ENCODE data around the gene PGR.

Gene PGR

DNA sequence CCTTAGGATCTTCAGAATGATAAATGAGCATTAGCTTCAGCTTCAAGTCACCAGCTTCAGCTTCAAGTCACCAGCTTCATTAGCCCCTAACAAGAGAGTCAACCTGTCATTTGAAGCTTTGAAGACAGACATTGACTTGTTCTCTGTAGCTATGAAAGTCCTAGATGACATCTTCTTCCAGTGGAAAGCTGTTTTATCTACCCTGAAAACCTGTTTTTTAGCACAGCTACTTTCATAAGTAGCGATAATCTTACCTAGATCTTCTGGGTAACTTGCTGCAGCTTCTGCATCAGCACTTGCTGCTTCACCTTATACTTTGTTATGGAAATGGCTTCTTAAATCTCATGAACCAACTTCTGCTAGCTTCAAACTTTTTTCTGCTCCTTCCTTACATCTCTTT is 85.7 kb downstream of the PGR start:
- Histone ChIP-seq H3K18ac (ENCODE audit: low read length) (no peak overlapping the region), H4K8ac (ENCODE audit: low read depth, low read length) (no peak overlapping the region), H3K79me1 (ENCODE audit: low read depth, low read length) (no peaks in the 10 kb centered on the region), H3K14ac (ENCODE audit: low read length) (no peak overlapping the region), H2AFZ (ENCODE audit: low read length) (no peak overlapping the region), H3K27ac (replicated peaks; ENCODE audit: low read length) (no peak overlapping the region), H3K9ac (ENCODE audit: low read depth, low read length, poor library complexity) (no peak overlapping the region), H3K36me3 (replicated peaks in 1 of 2; ENCODE audit: control insufficient read depth in 2 of 2, insufficient read depth in 2 of 2, low read length in 2 of 2) (no peaks in the 10 kb centered on the region), H3K27me3 (ENCODE audit: control insufficient read depth in 3 of 3, insufficient read depth in 3 of 3, low read depth in 1 of 3, low read length in 3 of 3) (no peaks in the 10 kb centered on the region), H3K9me3 (replicated peaks in 1 of 2; ENCODE audit: control insufficient read depth in 2 of 2, insufficient read depth in 1 of 2, low read depth in 1 of 2, low read length in 2 of 2) (no peaks in the 10 kb centered on the region), H3K4me1 (ENCODE audit: control insufficient read depth in 2 of 2, insufficient read depth in 1 of 2, low read depth in 1 of 2, low read length in 2 of 2) (no peaks in the 10 kb centered on the region), H2BK120ac (ENCODE audit: low read depth, low read length) (no peak overlapping the region), H3K23ac (ENCODE audit: low read depth, low read length, poor library complexity) (no peak overlapping the region), H2AK5ac (ENCODE audit: low read depth, low read length) (no peak overlapping the region), H4K91ac (ENCODE audit: low read depth, low read length, poor library complexity) (no peak overlapping the region), H3K4me3 (ENCODE audit: low read length in 2 of 2) (no peak overlapping the region), H2BK5ac (ENCODE audit: low read length) (no peak overlapping the region), H3K4ac (ENCODE audit: low read length) (no peak overlapping the region), H2BK15ac (ENCODE audit: low read length) (no peak overlapping the region), H2BK12ac (ENCODE audit: low read length) (no peak overlapping the region), H3K4me2 (ENCODE audit: insufficient read depth, low read length, poor library complexity, severe bottlenecking) (no peak overlapping the region)
- no peak for DNase-seq (ENCODE audit: low spot score)
- no CpG with 5 or more reads among the region's 1 CpG for WGBS, 2 donors (ENCODE audit: extremely low coverage in 2 of 2, insufficient read length in 2 of 2, insufficient replicate concordance in 1 of 2)

DNA sequence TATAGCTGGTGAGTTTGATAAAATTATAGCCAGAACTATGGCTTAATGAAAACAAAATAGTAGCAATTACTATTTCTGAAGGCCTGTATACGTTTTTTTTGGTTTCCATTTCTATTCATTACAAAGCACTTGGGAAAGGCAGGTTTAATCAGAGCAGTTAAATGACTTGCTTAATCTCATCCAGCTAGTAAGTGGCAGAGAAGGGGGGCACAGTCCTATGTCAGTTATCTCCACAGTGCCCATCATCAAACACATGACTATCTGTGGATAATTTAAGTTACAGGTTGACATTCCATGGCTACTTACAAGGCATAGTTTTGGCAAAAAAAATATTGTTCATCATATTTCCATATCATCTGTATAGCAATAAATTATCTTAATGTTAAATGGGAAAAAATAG is 93.7 kb downstream of the PGR start:
- Histone ChIP-seq H2AK5ac (ENCODE audit: low read depth, low read length) (no peak overlapping the region), H3K23ac (ENCODE audit: low read depth, low read length, poor library complexity) (no peak overlapping the region), H2BK12ac (ENCODE audit: low read length) (no peak overlapping the region), H4K8ac (ENCODE audit: low read depth, low read length) (no peak overlapping the region), H3K9me3 (replicated peaks in 1 of 2; ENCODE audit: control insufficient read depth in 2 of 2, insufficient read depth in 1 of 2, low read depth in 1 of 2, low read length in 2 of 2) (no peaks in the 10 kb centered on the region), H3K9ac (ENCODE audit: low read depth, low read length, poor library complexity) (no peak overlapping the region), H3K4me2 (ENCODE audit: insufficient read depth, low read length, poor library complexity, severe bottlenecking) (no peak overlapping the region), H3K4ac (ENCODE audit: low read length) (no peak overlapping the region), H2BK5ac (ENCODE audit: low read length) (no peak overlapping the region), H3K27ac (replicated peaks; ENCODE audit: low read length) (no peak overlapping the region), H3K14ac (ENCODE audit: low read length) (no peak overlapping the region), H2BK120ac (ENCODE audit: low read depth, low read length) (no peak overlapping the region), H3K36me3 (replicated peaks in 1 of 2; ENCODE audit: control insufficient read depth in 2 of 2, insufficient read depth in 2 of 2, low read length in 2 of 2) (no peaks in the 10 kb centered on the region), H3K18ac (ENCODE audit: low read length) (no peak overlapping the region), H3K27me3 (ENCODE audit: control insufficient read depth in 3 of 3, insufficient read depth in 3 of 3, low read depth in 1 of 3, low read length in 3 of 3) (no peaks in the 10 kb centered on the region), H2BK15ac (ENCODE audit: low read length) (no peak overlapping the region), H3K79me1 (ENCODE audit: low read depth, low read length) (no peaks in the 10 kb centered on the region), H3K4me1 (ENCODE audit: control insufficient read depth in 2 of 2, insufficient read depth in 1 of 2, low read depth in 1 of 2, low read length in 2 of 2) (peaks cover 0 to 4% of the 10 kb centered on the region in 2 donors), H2AFZ (ENCODE audit: low read length) (no peak overlapping the region), H3K4me3 (ENCODE audit: low read length in 2 of 2) (no peak overlapping the region), H4K91ac (ENCODE audit: low read depth, low read length, poor library complexity) (no peak overlapping the region)
- no peak for DNase-seq (ENCODE audit: low spot score)
- no CpG with 5 or more reads among the region's 1 CpG for WGBS, 2 donors (ENCODE audit: extremely low coverage in 2 of 2, insufficient read length in 2 of 2, insufficient replicate concordance in 1 of 2)

DNA sequence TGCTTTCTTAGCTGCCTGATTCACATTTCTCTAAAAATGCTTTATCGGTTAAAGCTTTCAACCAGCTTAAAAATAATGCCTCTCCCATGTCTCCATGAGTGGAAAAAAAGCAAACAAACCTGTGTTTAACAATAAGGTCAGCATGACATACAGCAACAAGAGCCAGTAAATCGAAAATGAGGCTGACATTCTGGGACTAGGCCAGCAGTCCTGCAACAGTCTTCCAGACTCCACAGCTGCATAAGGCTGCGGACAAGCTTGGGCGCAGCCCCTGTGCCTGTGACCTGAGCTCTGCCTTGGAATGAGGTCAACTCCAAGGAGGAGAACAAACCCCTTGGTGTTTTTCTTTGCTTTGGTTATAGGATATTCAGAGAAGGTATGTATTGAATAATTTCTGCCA is 95.5 kb downstream of the PGR start:
- Histone ChIP-seq H3K36me3 (replicated peaks in 1 of 2; ENCODE audit: control insufficient read depth in 2 of 2, insufficient read depth in 2 of 2, low read length in 2 of 2) (no peaks in the 10 kb centered on the region), H3K18ac (ENCODE audit: low read length) (no peak overlapping the region), H3K4me2 (ENCODE audit: insufficient read depth, low read length, poor library complexity, severe bottlenecking) (no peak overlapping the region), H2AFZ (ENCODE audit: low read length) (peak overlapping the region; percentile 87), H4K8ac (ENCODE audit: low read depth, low read length) (no peak overlapping the region), H2AK5ac (ENCODE audit: low read depth, low read length) (no peak overlapping the region), H3K14ac (ENCODE audit: low read length) (no peak overlapping the region), H2BK12ac (ENCODE audit: low read length) (no peak overlapping the region), H3K4me1 (ENCODE audit: control insufficient read depth in 2 of 2, insufficient read depth in 1 of 2, low read depth in 1 of 2, low read length in 2 of 2) (peaks cover 0 to 4% of the 10 kb centered on the region in 2 donors), H3K9ac (ENCODE audit: low read depth, low read length, poor library complexity) (no peak overlapping the region), H3K79me1 (ENCODE audit: low read depth, low read length) (no peaks in the 10 kb centered on the region), H4K91ac (ENCODE audit: low read depth, low read length, poor library complexity) (no peak overlapping the region), H3K27ac (replicated peaks; ENCODE audit: low read length) (no peak overlapping the region), H3K23ac (ENCODE audit: low read depth, low read length, poor library complexity) (no peak overlapping the region), H3K4me3 (ENCODE audit: low read length in 2 of 2) (no peak overlapping the region), H2BK120ac (ENCODE audit: low read depth, low read length) (no peak overlapping the region), H3K27me3 (ENCODE audit: control insufficient read depth in 3 of 3, insufficient read depth in 3 of 3, low read depth in 1 of 3, low read length in 3 of 3) (no peaks in the 10 kb centered on the region), H3K9me3 (replicated peaks in 1 of 2; ENCODE audit: control insufficient read depth in 2 of 2, insufficient read depth in 1 of 2, low read depth in 1 of 2, low read length in 2 of 2) (no peaks in the 10 kb centered on the region), H2BK15ac (ENCODE audit: low read length) (no peak overlapping the region), H2BK5ac (ENCODE audit: low read length) (no peak overlapping the region), H3K4ac (ENCODE audit: low read length) (no peak overlapping the region)
- WGBS, 2 donors (ENCODE audit: extremely low coverage in 2 of 2, insufficient read length in 2 of 2, insufficient replicate concordance in 1 of 2): no CpG with 5 or more reads among the region's 4 CpGs
- no peak for DNase-seq (ENCODE audit: low spot score)

DNA sequence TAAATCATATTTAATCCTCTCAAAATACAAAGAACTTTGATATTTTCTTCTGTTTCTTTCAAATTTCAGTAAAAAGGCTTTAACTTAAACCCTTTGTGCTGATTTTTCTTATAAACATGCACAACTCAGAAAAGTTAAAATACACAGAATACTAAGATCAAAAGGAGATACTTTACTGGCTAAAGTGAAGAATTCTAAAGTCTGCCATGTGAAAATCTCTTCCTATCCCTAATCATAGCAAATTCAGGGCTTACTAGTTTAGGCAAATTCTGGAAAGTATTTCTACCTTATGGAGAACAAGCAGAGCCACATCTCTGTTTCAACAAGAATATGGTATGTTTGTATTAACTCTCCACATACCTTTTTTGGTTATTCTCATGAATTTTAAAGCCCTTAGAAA is 96.6 kb downstream of the PGR start:
- H3K27ac ChIP-seq (replicated peaks; ENCODE audit: low read length): no peak overlapping the region
- no peaks in the 10 kb centered on the region for H3K9me3 ChIP-seq (replicated peaks in 1 of 2; ENCODE audit: control insufficient read depth in 2 of 2, insufficient read depth in 1 of 2, low read depth in 1 of 2, low read length in 2 of 2)
- H3K4me1 ChIP-seq (ENCODE audit: control insufficient read depth in 2 of 2, insufficient read depth in 1 of 2, low read depth in 1 of 2, low read length in 2 of 2): peaks cover 0 to 4% of the 10 kb centered on the region in 2 donors
- no peak overlapping the region for H3K14ac ChIP-seq (ENCODE audit: low read length)
- H3K79me1 ChIP-seq (ENCODE audit: low read depth, low read length): no peaks in the 10 kb centered on the region
- H4K91ac ChIP-seq (ENCODE audit: low read depth, low read length, poor library complexity): no peak overlapping the region
- H3K4me2 ChIP-seq (ENCODE audit: insufficient read depth, low read length, poor library complexity, severe bottlenecking): no peak overlapping the region
- no peak overlapping the region for H3K4ac ChIP-seq (ENCODE audit: low read length)
- no peak overlapping the region for H2AFZ ChIP-seq (ENCODE audit: low read length)
- no peak overlapping the region for H2BK5ac ChIP-seq (ENCODE audit: low read length)
- H2BK120ac ChIP-seq (ENCODE audit: low read depth, low read length): no peak overlapping the region
- no peak overlapping the region for H3K9ac ChIP-seq (ENCODE audit: low read depth, low read length, poor library complexity)
- no peak for DNase-seq (ENCODE audit: low spot score)
- H4K8ac ChIP-seq (ENCODE audit: low read depth, low read length): no peak overlapping the region
- no peaks in the 10 kb centered on the region for H3K36me3 ChIP-seq (replicated peaks in 1 of 2; ENCODE audit: control insufficient read depth in 2 of 2, insufficient read depth in 2 of 2, low read length in 2 of 2)
- H2AK5ac ChIP-seq (ENCODE audit: low read depth, low read length): no peak overlapping the region
- no peak overlapping the region for H3K18ac ChIP-seq (ENCODE audit: low read length)
- H3K4me3 ChIP-seq (ENCODE audit: low read length in 2 of 2): no peak overlapping the region
- H3K23ac ChIP-seq (ENCODE audit: low read depth, low read length, poor library complexity): no peak overlapping the region
- H3K27me3 ChIP-seq (ENCODE audit: control insufficient read depth in 3 of 3, insufficient read depth in 3 of 3, low read depth in 1 of 3, low read length in 3 of 3): no peaks in the 10 kb centered on the region
- H2BK15ac ChIP-seq (ENCODE audit: low read length): no peak overlapping the region
- H2BK12ac ChIP-seq (ENCODE audit: low read length): no peak overlapping the region
